Ascending aorta (tissue), 2 donors: ENCODE results near the gene SAPCD1. TPM values are rescaled to one million over a fixed set of nuclear protein-coding genes. Genes with fewer than 3 reads are reported as not detected.

Source experiments
- DNase-seq, 2 donors: peaks; one replicate each; pipeline ENCODE4 v3.0.0-alpha.2; 2019; ENCODE audit warnings: low spot score in 2 of 2
- H3K27ac ChIP-seq, 2 donors: fragments of 200-600 bp; sonication (generic); one replicate each; pipeline ENCODE4 v1.5.1; 2016 to 2017; ENCODE audit warnings: mild to moderate bottlenecking in 1 of 2
- H3K27me3 ChIP-seq: fragments of 200-600 bp; sonication (generic); one replicate; pipeline ENCODE4 v1.5.1; 2017
- H3K36me3 ChIP-seq, 2 donors: fragments of 200-600 bp; sonication (generic); one replicate each; pipeline ENCODE4 v1.5.1; 2016
- H3K4me1 ChIP-seq, 2 donors: fragments of 200-600 bp; sonication (generic); one replicate each; pipeline ENCODE4 v1.5.1; 2016 to 2017; ENCODE audit warnings: mild to moderate bottlenecking in 1 of 2
- H3K4me3 ChIP-seq, 2 donors: fragments of 200-600 bp; sonication (generic); one replicate each; pipeline ENCODE4 v1.5.1; 2016 to 2017; ENCODE audit warnings: mild to moderate bottlenecking in 1 of 2
- H3K9me3 ChIP-seq, 2 donors: fragments of 200-600 bp; sonication (generic); one replicate each; pipeline ENCODE4 v1.5.1; 2016
- CTCF ChIP-seq, 3 experiments: fragments of 200-600 bp in 2 of 3; fragments of 450-650 bp in 1 of 3; sonication (generic) in 2 of 3; IDR thresholded peaks; one replicate each; pipeline ENCODE4 v1.5.1; 2016 to 2019; ENCODE audit warnings: antibody characterized with exemption in 3 of 3, mild to moderate bottlenecking in 1 of 3, moderate library complexity in 1 of 3
- intact Hi-C: fragments of 100-400 bp; cut with DNase I; formaldehyde crosslinking; loops from one replicate; pipeline ENCODE4 v1.15.1; 2023
- total RNA-seq: library from RNA; depleted of rRNA; stranded (reverse); fragments of >200 nt; gene quantifications from one replicate; pipeline ENCODE4 v1.1.0, GENCODE V29; 2016

SAPCD1 gene
- total RNA-seq, 1 donor from 2014 or later: not detected

- intact Hi-C loops: loop anchor here (2.0 to 5.0 kb wide), 2 partner anchors 59 to 90 kb away; partner anchors contain the start of gene LY6G5C
- H3K9me3 ChIP-seq: no peaks in the 10 kb centered on the region
- peaks cover 0 to 3% of the 10 kb centered on the region in 2 donors for H3K4me1 ChIP-seq
- DNase-seq: no peak
- no peaks in the 10 kb centered on the region for H3K27me3 ChIP-seq
- H3K27ac ChIP-seq: no peak overlapping the region
- no peaks in the 10 kb centered on the region for H3K36me3 ChIP-seq
- TF ChIP-seq CTCF (IDR thresholded peaks at IDR 0.05): no peak
- no peak overlapping the region for H3K4me3 ChIP-seq
These were observed 9.5 kb downstream of the SAPCD1 start for GRCh38 chr6:31771992-31772358.

GRCh38 chr6:31775184-31775583, 12.7 kb downstream of the SAPCD1 start:
- peaks cover 13 to 20% of the 10 kb centered on the region in 2 donors for H3K36me3 ChIP-seq
- no peak for DNase-seq
- H3K27me3 ChIP-seq: no peaks in the 10 kb centered on the region
- no peak for TF ChIP-seq CTCF (IDR thresholded peaks at IDR 0.05)
- H3K27ac ChIP-seq: no peak overlapping the region
- peaks cover 0 to 6% of the 10 kb centered on the region in 2 donors for H3K4me1 ChIP-seq
- H3K4me3 ChIP-seq: no peak overlapping the region
- H3K9me3 ChIP-seq: no peaks in the 10 kb centered on the region
- intact Hi-C loops: no loop called here

GRCh38 chr6:31775633-31776484, 13.4 kb downstream of the SAPCD1 start:
- TF ChIP-seq CTCF (IDR thresholded peaks at IDR 0.05): no peak
- intact Hi-C loops: no loop called here

GRCh38 chr6:31776485-31776988, 14.1 kb downstream of the SAPCD1 start:
- Histone ChIP-seq H3K27ac (no peak overlapping the region), H3K9me3 (no peaks in the 10 kb centered on the region), H3K4me1 (peaks cover 0 to 6% of the 10 kb centered on the region in 2 donors), H3K36me3 (peaks cover 26 to 33% of the 10 kb centered on the region in 2 donors), H3K27me3 (no peaks in the 10 kb centered on the region), H3K4me3 (no peak overlapping the region)
- intact Hi-C loops: no loop called here
- DNase-seq: no peak
- TF ChIP-seq CTCF (IDR thresholded peaks at IDR 0.05): no peak

More at GRCh38 chr6:31775633-31776484, 13.4 kb downstream of the SAPCD1 start:
- Histone ChIP-seq H3K27me3 (no peaks in the 10 kb centered on the region), H3K4me3 (no peak overlapping the region), H3K9me3 (no peaks in the 10 kb centered on the region), H3K36me3 (peaks cover 20 to 27% of the 10 kb centered on the region in 2 donors), H3K4me1 (peaks cover 0 to 6% of the 10 kb centered on the region in 2 donors), H3K27ac (no peak overlapping the region)
- peak in 1 of 2 donors; percentile 54 for DNase-seq

GRCh38 chr6:31776989-31777666, 14.7 kb downstream of the SAPCD1 start, which contains the start of gene VWA7:
VWA7 (minus strand) TSS chr6:31777328; CDS start chr6:31776779, 549 bp downstream.
- Histone ChIP-seq H3K9me3 (no peaks in the 10 kb centered on the region), H3K27ac (no peak within 1 kb of the TSS), H3K36me3 (peaks cover 32 to 39% of the 10 kb centered on the region in 2 donors), H3K4me1 (peaks cover 0 to 6% of the 10 kb centered on the region in 2 donors), H3K27me3 (no peaks in the 10 kb centered on the region), H3K4me3 (no peak within 1 kb of the TSS)
- peak in 1 of 2 donors; percentile 73 for DNase-seq
- intact Hi-C loops: no loop called here
- TF ChIP-seq CTCF (IDR thresholded peaks at IDR 0.05): no peak
